Neural progenitor cell (in vitro differentiated cells): ENCODE data around the gene MEGF8.

ENCODE experiments used
- CTCF ChIP-seq: fragments of 200-600 bp; sonication (generic); IDR thresholded peaks from 2 replicates; pipeline ENCODE4 v1.5.1; 2017; ENCODE audit warnings: antibody characterized with exemption, mild to moderate bottlenecking
- EZH2 ChIP-seq: fragments of 200-600 bp; sonication (generic); IDR thresholded peaks from 2 replicates; pipeline ENCODE4 v1.6.1; 2017; ENCODE audit warnings: antibody characterized with exemption, mild to moderate bottlenecking, moderate library complexity
- EZH2phosphoT487 ChIP-seq: fragments of 200-600 bp; sonication (generic); IDR thresholded peaks from 2 replicates; pipeline ENCODE4 v1.6.1; 2017; ENCODE audit warnings: antibody characterized with exemption

- no peak for TF ChIP-seq CTCF
- no peak for TF ChIP-seq EZH2
- no peak for TF ChIP-seq EZH2phosphoT487
Observed at GRCh38 chr19:42407816-42408175, 82.4 kb downstream of the MEGF8 start.
